ENCODE measurements around the gene SLC22A4.

The SLC22A4 gene

DNA sequence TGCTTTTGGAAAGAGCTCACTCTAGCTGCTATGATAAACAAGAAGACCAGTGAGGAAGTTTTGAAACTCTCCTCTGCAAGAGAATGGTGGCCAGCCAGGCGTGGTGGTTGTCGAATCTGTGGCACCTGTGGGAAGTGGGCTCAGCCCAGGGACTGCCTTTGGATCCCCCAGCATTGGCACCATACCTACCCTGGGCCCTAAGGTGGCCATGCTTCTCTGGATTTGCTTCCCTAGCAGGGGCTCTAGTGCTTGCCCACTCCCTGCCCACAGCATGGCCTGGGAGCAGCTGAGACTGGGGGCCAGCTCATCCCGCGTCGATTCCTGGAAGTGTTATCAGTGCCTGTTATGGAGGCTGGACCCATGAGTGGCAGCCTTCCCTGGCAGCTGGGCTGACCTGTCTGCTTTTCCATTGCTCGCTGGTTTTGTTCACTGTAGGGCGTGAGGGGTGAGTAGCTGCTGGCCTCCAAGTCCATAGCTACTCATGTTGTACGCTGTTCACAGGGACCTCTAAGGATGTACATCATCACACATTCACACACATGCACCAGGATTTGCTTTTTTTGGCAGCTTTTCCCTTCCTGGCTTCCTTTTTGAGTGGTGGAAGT is 2.3 kb downstream of the SLC22A4 start:
- H3K36me3 ChIP-seq (ENCODE audit: control insufficient read depth, insufficient read depth, low read length), result no peaks in the 10 kb centered on the region
- H3K27ac ChIP-seq (ENCODE audit: low read depth, low read length, severe bottlenecking), result no peak overlapping the region
- peaks cover 18% of the 10 kb centered on the region for H3K4me1 ChIP-seq (ENCODE audit: control insufficient read depth, insufficient read depth, low read length, poor library complexity, severe bottlenecking)
- no peak overlapping the region for H3K4me3 ChIP-seq (ENCODE audit: extremely low read depth, insufficient read depth, low read length, poor library complexity, severe bottlenecking)
- no peaks in the 10 kb centered on the region for H3K9me3 ChIP-seq (ENCODE audit: control insufficient read depth, low read length)
- 100% methylated on average over 5 of the region's 8 CpGs for WGBS, 2 experiments (ENCODE audit: insufficient coverage in 2 of 2)

DNA sequence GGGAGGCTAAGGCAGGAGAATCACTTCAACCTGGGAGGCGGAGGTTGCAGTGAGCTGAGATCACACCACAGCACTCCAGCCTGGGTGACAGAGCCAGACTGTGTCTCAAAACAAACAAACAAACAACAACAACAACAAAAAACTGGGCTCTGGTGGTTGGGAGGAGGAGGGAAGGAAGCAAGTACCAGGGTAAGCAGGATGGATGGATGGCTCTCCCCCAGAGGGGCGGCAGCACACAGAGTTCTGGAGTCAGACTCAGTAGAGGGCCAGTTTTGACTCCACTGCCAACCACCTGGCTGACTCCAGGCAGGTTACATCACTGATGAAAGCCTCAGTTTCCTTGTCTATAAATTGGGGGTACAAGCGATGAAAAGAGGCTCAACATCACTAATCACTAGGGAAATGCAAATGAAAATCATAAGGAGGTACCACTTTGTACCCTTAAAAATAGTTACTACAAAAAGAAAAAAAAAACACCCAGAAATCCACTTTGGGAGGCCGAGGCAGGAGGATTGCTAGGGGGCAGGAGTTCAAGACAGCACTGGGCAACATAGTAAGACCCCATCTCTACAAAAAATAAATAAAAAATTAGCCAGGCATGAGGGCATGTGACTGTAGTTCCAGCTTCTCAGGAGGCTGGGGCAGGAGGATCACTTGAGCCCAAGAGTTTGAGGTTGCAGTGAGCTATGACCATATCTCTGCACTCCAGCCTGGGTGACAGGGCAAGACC is 3.2 kb downstream of the SLC22A4 start:
- H3K36me3 ChIP-seq (ENCODE audit: control insufficient read depth, insufficient read depth, low read length), result no peaks in the 10 kb centered on the region
- no peak overlapping the region for H3K27ac ChIP-seq (ENCODE audit: low read depth, low read length, severe bottlenecking)
- no peaks in the 10 kb centered on the region for H3K9me3 ChIP-seq (ENCODE audit: control insufficient read depth, low read length)
- H3K4me3 ChIP-seq (ENCODE audit: extremely low read depth, insufficient read depth, low read length, poor library complexity, severe bottlenecking), result no peak overlapping the region
- peaks cover 18% of the 10 kb centered on the region for H3K4me1 ChIP-seq (ENCODE audit: control insufficient read depth, insufficient read depth, low read length, poor library complexity, severe bottlenecking)
- WGBS, 2 experiments (ENCODE audit: insufficient coverage in 2 of 2), result 83 to 100% methylated on average over 1 to 2 of the region's 4 CpGs

- no peaks in the 10 kb centered on the region for H3K36me3 ChIP-seq (ENCODE audit: control insufficient read depth, insufficient read depth, low read length)
- H3K9me3 ChIP-seq (ENCODE audit: control insufficient read depth, low read length), result no peaks in the 10 kb centered on the region
- no peak overlapping the region for H3K4me3 ChIP-seq (ENCODE audit: extremely low read depth, insufficient read depth, low read length, poor library complexity, severe bottlenecking)
- WGBS, 2 experiments (ENCODE audit: insufficient coverage in 2 of 2), result 93 to 94% methylated on average over 4 to 6 of the region's 6 CpGs
- H3K4me1 ChIP-seq (ENCODE audit: control insufficient read depth, insufficient read depth, low read length, poor library complexity, severe bottlenecking), result peaks cover 16% of the 10 kb centered on the region
- no peak overlapping the region for H3K27ac ChIP-seq (ENCODE audit: low read depth, low read length, severe bottlenecking)
These were observed 4.4 kb downstream of the SLC22A4 start for GRCh38 chr5:132298298-132299212.

DNA sequence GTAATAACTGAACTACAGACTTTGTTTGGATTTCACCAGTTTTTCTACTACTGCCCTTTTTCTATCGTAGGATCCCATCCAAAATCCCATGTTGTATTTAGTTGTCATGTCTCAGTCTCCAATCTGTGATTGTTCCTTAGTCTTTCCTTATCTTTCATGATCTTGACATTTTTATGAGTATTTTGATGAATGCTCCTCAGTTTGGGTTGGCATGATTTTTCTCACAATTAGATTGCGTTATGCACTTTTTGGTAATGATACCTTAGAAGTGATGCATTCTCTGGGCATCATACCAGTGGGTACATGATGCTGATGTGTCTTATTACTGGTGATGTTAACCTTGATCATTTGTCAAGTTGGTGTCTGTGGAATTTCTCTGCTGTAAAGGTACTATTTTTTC is 5.7 kb downstream of the SLC22A4 start:
- no peak overlapping the region for H3K27ac ChIP-seq (ENCODE audit: low read depth, low read length, severe bottlenecking)
- 90 to 100% methylated on average over 1 of the region's 2 CpGs for WGBS, 2 experiments (ENCODE audit: insufficient coverage in 2 of 2)
- H3K4me3 ChIP-seq (ENCODE audit: extremely low read depth, insufficient read depth, low read length, poor library complexity, severe bottlenecking), result no peak overlapping the region
- H3K4me1 ChIP-seq (ENCODE audit: control insufficient read depth, insufficient read depth, low read length, poor library complexity, severe bottlenecking), result peaks cover 17% of the 10 kb centered on the region
- H3K36me3 ChIP-seq (ENCODE audit: control insufficient read depth, insufficient read depth, low read length), result no peaks in the 10 kb centered on the region
- H3K9me3 ChIP-seq (ENCODE audit: control insufficient read depth, low read length), result no peaks in the 10 kb centered on the region

DNA sequence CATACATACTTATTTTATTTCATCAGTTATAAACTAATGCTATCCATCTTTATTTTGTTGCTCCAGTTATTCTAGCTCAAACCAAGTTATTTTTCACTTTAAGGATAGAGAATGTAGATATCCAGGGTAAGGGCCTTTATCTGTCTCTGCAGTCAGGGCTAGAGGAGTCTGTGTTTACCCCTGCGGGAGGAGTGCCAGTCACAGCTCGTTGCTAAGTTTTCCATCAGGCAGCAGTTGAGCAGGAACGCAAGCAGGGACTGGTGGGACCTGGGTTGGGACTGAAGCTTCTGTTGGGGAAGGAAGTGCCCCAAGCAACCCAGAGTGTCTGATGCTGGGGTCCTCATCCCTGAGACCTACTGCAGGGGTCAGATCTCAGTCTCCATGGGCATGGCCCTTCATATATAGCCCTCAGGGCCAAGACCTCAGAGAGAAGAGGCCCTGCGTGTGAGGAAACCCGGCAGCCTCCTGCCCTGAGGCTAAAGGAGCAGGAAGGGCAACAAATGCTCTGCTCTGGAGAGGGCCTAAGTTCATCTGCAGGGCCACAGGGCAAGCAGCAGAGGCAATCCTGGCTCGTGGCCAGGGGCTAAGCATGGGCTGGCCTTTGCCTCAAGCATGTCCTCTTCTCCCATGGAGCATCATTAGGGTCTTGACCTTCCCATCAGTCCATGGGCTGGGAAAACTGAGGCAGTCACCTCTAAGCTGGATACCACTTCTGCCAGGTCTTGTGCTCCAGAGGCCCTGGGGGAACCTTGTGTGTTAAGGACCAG is 6.6 kb downstream of the SLC22A4 start:
- WGBS, 2 experiments (ENCODE audit: insufficient coverage in 2 of 2), result 86 to 87% methylated on average over 6 of the region's 6 CpGs
- Histone ChIP-seq H3K4me1 (ENCODE audit: control insufficient read depth, insufficient read depth, low read length, poor library complexity, severe bottlenecking) (peaks cover 12% of the 10 kb centered on the region), H3K4me3 (ENCODE audit: extremely low read depth, insufficient read depth, low read length, poor library complexity, severe bottlenecking) (no peak overlapping the region), H3K9me3 (ENCODE audit: control insufficient read depth, low read length) (peaks cover 6% of the 10 kb centered on the region), H3K27ac (ENCODE audit: low read depth, low read length, severe bottlenecking) (no peak overlapping the region), H3K36me3 (ENCODE audit: control insufficient read depth, insufficient read depth, low read length) (no peaks in the 10 kb centered on the region)

- no peak overlapping the region for H3K4me3 ChIP-seq (ENCODE audit: extremely low read depth, insufficient read depth, low read length, poor library complexity, severe bottlenecking)
- H3K27ac ChIP-seq (ENCODE audit: low read depth, low read length, severe bottlenecking), result no peak overlapping the region
- H3K9me3 ChIP-seq (ENCODE audit: control insufficient read depth, low read length), result peaks cover 7% of the 10 kb centered on the region
- H3K4me1 ChIP-seq (ENCODE audit: control insufficient read depth, insufficient read depth, low read length, poor library complexity, severe bottlenecking), result peaks cover 9% of the 10 kb centered on the region
- 86 to 89% methylated on average over 10 of the region's 11 CpGs for WGBS, 2 experiments (ENCODE audit: insufficient coverage in 2 of 2)
- H3K36me3 ChIP-seq (ENCODE audit: control insufficient read depth, insufficient read depth, low read length), result no peaks in the 10 kb centered on the region
These were observed 7.4 kb downstream of the SLC22A4 start for GRCh38 chr5:132301344-132302271.

DNA sequence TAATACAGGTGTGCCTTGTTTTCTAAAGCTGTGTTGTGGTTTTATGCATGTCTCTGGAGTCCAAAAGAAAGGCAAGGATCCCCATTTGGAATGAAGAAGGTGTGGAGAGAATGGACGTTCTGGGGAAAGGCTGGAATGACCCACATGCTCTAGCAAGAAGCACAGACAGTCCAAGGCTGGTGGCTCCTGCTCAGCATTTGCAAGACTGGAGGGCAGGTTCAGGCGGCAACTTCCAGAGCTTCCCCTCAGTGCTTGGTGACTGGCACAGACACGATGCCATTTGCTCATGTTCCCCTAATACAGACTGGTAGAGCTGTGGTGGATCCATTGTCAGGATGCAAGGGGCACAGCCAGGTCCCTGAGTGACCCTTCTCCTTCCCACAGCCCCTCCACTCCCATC is 8.2 kb downstream of the SLC22A4 start:
- Histone ChIP-seq H3K9me3 (ENCODE audit: control insufficient read depth, low read length) (peaks cover 7% of the 10 kb centered on the region), H3K4me1 (ENCODE audit: control insufficient read depth, insufficient read depth, low read length, poor library complexity, severe bottlenecking) (peaks cover 9% of the 10 kb centered on the region), H3K4me3 (ENCODE audit: extremely low read depth, insufficient read depth, low read length, poor library complexity, severe bottlenecking) (no peak overlapping the region), H3K27ac (ENCODE audit: low read depth, low read length, severe bottlenecking) (no peak overlapping the region), H3K36me3 (ENCODE audit: control insufficient read depth, insufficient read depth, low read length) (no peaks in the 10 kb centered on the region)
- 87 to 88% methylated on average over 3 of the region's 3 CpGs for WGBS, 2 experiments (ENCODE audit: insufficient coverage in 2 of 2)

- H3K9me3 ChIP-seq (ENCODE audit: control insufficient read depth, low read length), result peaks cover 7% of the 10 kb centered on the region
- peaks cover 9% of the 10 kb centered on the region for H3K4me1 ChIP-seq (ENCODE audit: control insufficient read depth, insufficient read depth, low read length, poor library complexity, severe bottlenecking)
- H3K36me3 ChIP-seq (ENCODE audit: control insufficient read depth, insufficient read depth, low read length), result no peaks in the 10 kb centered on the region
- no peak overlapping the region for H3K4me3 ChIP-seq (ENCODE audit: extremely low read depth, insufficient read depth, low read length, poor library complexity, severe bottlenecking)
- H3K27ac ChIP-seq (ENCODE audit: low read depth, low read length, severe bottlenecking), result no peak overlapping the region
- 87 to 88% methylated on average over 2 to 3 of the region's 6 CpGs for WGBS, 2 experiments (ENCODE audit: insufficient coverage in 2 of 2)
These were observed 9.4 kb downstream of the SLC22A4 start for GRCh38 chr5:132303589-132303988.

- no peak overlapping the region for H3K4me3 ChIP-seq (ENCODE audit: extremely low read depth, insufficient read depth, low read length, poor library complexity, severe bottlenecking)
- peaks cover 7% of the 10 kb centered on the region for H3K9me3 ChIP-seq (ENCODE audit: control insufficient read depth, low read length)
- no CpG with 5 or more reads among the region's 2 CpGs for WGBS, 2 experiments (ENCODE audit: insufficient coverage in 2 of 2)
- H3K27ac ChIP-seq (ENCODE audit: low read depth, low read length, severe bottlenecking), result no peak overlapping the region
- no peaks in the 10 kb centered on the region for H3K36me3 ChIP-seq (ENCODE audit: control insufficient read depth, insufficient read depth, low read length)
- peaks cover 8% of the 10 kb centered on the region for H3K4me1 ChIP-seq (ENCODE audit: control insufficient read depth, insufficient read depth, low read length, poor library complexity, severe bottlenecking)
These were observed 11.2 kb downstream of the SLC22A4 start for GRCh38 chr5:132305420-132305819.
